ENCODE measurements around the gene GFER. TPM values are rescaled to one million over a fixed set of nuclear protein-coding genes. Genes with fewer than 3 reads are reported as not detected.
"Not testable (repeated sequence)": the region's sequence is repeated elsewhere in the genome, so short reads cannot be mapped to it uniquely, and the experiment has no call there.

Gene GFER
- total RNA-seq, 1 experiment from 2014 or later = 26.2 TPM

- Histone ChIP-seq H3K4me3 (ENCODE audit: low read depth, low read length, poor library complexity, severe bottlenecking) (no peak overlapping the region), H3K27ac (ENCODE audit: low read depth, low read length, poor library complexity, severe bottlenecking) (no peak overlapping the region), H3K9me3 (ENCODE audit: low read depth, low read length, poor library complexity, severe bottlenecking) (no peaks in the 10 kb centered on the region), H3K36me3 (ENCODE audit: insufficient read depth, low read length, poor library complexity, severe bottlenecking) (no peaks in the 10 kb centered on the region), H3K4me1 (ENCODE audit: insufficient read depth, low read length, poor library complexity, severe bottlenecking) (peaks cover 12% of the 10 kb centered on the region), H3K27me3 (replicated peaks; ENCODE audit: insufficient read depth, low read depth, low read length, poor library complexity) (no peaks in the 10 kb centered on the region)
- DNase-seq (ENCODE audit: low spot score) = no peak
- intact Hi-C loops (cut with micrococcal nuclease; ENCODE audit: unreplicated experiment) = no loop called here
- TF ChIP-seq CTCF (conservative IDR thresholded peaks at IDR 0.05; ENCODE audit: low read depth, low read length) (no peak), EZH2 (IDR thresholded peaks at IDR 0.05; ENCODE audit: borderline replicate concordance, low read depth, low read length, poor library complexity, severe bottlenecking) (no peak)
- ChIA-PET POLR2A (ENCODE audit: low non-redundant PET) (no interaction called here), CTCF (no interaction called here)
- BruUV-seq (replicated peaks) = no TSS peak
Observed at GRCh38 chr16:1938910-1939309, 45.1 kb upstream of the GFER start.

DNA sequence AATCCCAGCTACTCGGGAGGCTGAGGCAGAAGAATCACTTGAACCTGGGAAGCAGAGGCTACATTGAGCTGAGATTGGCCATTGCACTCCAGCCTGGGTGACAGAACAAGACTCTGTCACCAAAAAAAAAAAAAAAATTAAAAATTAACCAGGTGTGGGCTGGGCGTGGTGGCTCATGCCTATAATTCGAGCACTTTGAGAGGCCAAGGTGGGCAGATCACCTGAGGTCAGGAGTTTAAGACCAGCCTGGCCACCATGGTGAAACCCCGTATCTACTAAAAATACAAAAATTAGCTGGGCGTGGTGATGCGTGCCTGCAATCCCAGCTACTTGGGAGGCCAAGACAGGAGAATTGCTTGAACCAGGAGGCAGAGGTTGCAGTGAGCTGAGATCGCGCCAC lies 44.2 kb upstream of the GFER start:
- DNase-seq (ENCODE audit: low spot score); H3K27me3 ChIP-seq (replicated peaks; ENCODE audit: insufficient read depth, low read depth, low read length, poor library complexity); H3K9me3 ChIP-seq (ENCODE audit: low read depth, low read length, poor library complexity, severe bottlenecking); H3K36me3 ChIP-seq (ENCODE audit: insufficient read depth, low read length, poor library complexity, severe bottlenecking); POLR2A ChIA-PET (ENCODE audit: low non-redundant PET); H3K27ac ChIP-seq (ENCODE audit: low read depth, low read length, poor library complexity, severe bottlenecking); H3K4me3 ChIP-seq (ENCODE audit: low read depth, low read length, poor library complexity, severe bottlenecking); intact Hi-C loops (cut with micrococcal nuclease; ENCODE audit: unreplicated experiment); BruUV-seq (replicated peaks); CTCF ChIA-PET: not testable (repeated sequence)
- peaks cover 18% of the 10 kb centered on the region for H3K4me1 ChIP-seq (ENCODE audit: insufficient read depth, low read length, poor library complexity, severe bottlenecking)

- intact Hi-C loops (cut with micrococcal nuclease; ENCODE audit: unreplicated experiment) = no loop called here
- ChIA-PET POLR2A (ENCODE audit: low non-redundant PET) (no interaction called here), CTCF (interaction anchor here (0.6 kb wide), 1 partner anchor 15 kb away, joined by 3 read pairs; no protein-coding TSS in a partner anchor)
Observed at GRCh38 chr16:1940273-1941161, 43.5 kb upstream of the GFER start.

More at GRCh38 chr16:1940273-1941161, 43.5 kb upstream of the GFER start:
- Histone ChIP-seq H3K9me3 (ENCODE audit: low read depth, low read length, poor library complexity, severe bottlenecking) (no peaks in the 10 kb centered on the region), H3K36me3 (ENCODE audit: insufficient read depth, low read length, poor library complexity, severe bottlenecking) (no peaks in the 10 kb centered on the region), H3K27ac (ENCODE audit: low read depth, low read length, poor library complexity, severe bottlenecking) (no peak overlapping the region), H3K4me3 (ENCODE audit: low read depth, low read length, poor library complexity, severe bottlenecking) (no peak overlapping the region), H3K4me1 (ENCODE audit: insufficient read depth, low read length, poor library complexity, severe bottlenecking) (peaks cover 18% of the 10 kb centered on the region), H3K27me3 (replicated peaks; ENCODE audit: insufficient read depth, low read depth, low read length, poor library complexity) (no peaks in the 10 kb centered on the region)
- no peak for TF ChIP-seq CTCF (conservative IDR thresholded peaks at IDR 0.05; ENCODE audit: low read depth, low read length)
- TF ChIP-seq EZH2 (IDR thresholded peaks at IDR 0.05; ENCODE audit: borderline replicate concordance, low read depth, low read length, poor library complexity, severe bottlenecking) = no peak
- BruUV-seq (replicated peaks) = no TSS peak
- no peak for DNase-seq (ENCODE audit: low spot score)
